Measurements from ENCODE around the gene SNX17. TPM values are rescaled to one million over a fixed set of nuclear protein-coding genes. Genes with fewer than 3 reads are reported as not detected.

Gene SNX17, protein sequence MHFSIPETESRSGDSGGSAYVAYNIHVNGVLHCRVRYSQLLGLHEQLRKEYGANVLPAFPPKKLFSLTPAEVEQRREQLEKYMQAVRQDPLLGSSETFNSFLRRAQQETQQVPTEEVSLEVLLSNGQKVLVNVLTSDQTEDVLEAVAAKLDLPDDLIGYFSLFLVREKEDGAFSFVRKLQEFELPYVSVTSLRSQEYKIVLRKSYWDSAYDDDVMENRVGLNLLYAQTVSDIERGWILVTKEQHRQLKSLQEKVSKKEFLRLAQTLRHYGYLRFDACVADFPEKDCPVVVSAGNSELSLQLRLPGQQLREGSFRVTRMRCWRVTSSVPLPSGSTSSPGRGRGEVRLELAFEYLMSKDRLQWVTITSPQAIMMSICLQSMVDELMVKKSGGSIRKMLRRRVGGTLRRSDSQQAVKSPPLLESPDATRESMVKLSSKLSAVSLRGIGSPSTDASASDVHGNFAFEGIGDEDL
- total RNA-seq: 100 to 1,000 TPM in 2 of 4 donors, 10 to 100 TPM in 2; 71.6 to 115 (median 102) TPM

DNA sequence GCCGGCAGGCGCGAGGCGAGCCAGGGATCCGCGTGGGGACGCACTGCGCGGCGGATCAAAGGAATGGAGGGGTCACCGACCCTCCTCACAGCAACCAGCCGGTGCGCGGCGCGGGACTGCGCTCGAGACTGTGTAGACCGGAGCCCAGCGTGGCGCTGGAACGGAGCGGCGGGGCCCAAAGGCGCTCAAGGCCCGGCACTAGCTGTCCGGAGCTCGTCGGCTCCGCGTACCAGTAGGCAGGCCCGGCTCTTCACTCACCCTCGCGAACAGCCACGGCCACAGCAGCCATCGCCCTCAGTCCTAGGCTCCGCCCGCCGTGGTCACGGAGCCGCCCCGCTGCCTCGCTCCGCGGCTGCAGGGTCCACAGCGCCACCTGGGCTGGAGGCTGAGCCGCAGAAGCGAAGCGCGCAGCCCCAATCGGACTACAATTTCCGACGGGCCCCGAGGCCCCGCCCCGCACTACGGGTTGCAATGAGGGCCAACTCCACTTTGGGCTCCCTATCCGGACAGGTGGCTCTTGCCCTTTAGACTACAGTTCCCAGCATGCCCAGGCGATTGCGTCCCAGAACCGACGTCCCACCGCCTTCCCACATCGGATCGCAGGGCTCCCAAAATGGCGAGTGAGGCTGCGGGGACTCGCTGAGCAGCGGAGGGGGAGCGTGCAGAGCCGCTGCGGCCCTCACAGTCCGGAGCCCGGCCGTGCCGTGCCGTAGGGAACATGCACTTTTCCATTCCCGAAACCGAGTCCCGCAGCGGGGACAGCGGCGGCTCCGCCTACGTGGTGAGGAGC is at the start of gene SNX17, which contains the start of gene EIF2B4:
Gene SNX17, plus strand, starts transcription at position 591 of the 790 bp plus-strand sequence. Its CDS starts 128 bp downstream, at position 719.
Gene EIF2B4, minus strand, starts transcription at position 313 of the 790 bp plus-strand sequence. Its CDS starts 24 bp downstream, at position 289.
- no peak for TF ChIP-seq CTCF (IDR thresholded peaks at IDR 0.05; ENCODE audit: low read depth)

GRCh38 chr2:27320958-27321543 is 49.4 kb upstream of the SNX17 start:
- TF ChIP-seq CTCF (IDR thresholded peaks at IDR 0.05; ENCODE audit: low read depth): no peak

DNA sequence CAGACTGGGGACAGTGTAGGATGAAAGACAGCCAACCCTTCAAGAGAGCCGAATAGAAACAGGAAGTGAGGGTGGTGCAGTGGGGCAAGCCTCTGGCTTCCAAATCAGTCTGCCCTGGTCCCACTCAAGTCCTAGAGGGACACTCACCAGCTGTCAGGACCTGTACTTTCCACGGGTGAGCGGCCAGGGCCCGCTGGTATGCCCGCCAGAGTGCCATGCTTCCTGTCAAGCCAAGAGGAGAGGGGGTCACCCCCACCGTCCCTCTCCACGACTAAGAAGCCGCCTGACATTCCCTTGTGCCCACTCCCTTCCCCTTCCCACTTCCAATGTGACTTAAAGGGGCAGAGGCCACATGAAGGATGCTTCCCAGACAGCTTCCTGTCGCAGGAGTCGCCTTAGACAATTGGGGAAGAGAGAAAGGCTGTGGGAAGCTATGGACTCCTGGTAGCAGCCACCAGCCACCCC is 48.1 kb upstream of the SNX17 start:
- no peak for TF ChIP-seq CTCF (IDR thresholded peaks at IDR 0.05; ENCODE audit: low read depth)

- no peak for TF ChIP-seq CTCF (IDR thresholded peaks at IDR 0.05; ENCODE audit: low read depth)
Measured at GRCh38 chr2:27322766-27323595, 47.4 kb upstream of the SNX17 start, which contains the start of gene MPV17. TSS of gene MPV17 (minus strand) at chr2:27323097. CDS start at chr2:27322517, 580 bp downstream.

DNA sequence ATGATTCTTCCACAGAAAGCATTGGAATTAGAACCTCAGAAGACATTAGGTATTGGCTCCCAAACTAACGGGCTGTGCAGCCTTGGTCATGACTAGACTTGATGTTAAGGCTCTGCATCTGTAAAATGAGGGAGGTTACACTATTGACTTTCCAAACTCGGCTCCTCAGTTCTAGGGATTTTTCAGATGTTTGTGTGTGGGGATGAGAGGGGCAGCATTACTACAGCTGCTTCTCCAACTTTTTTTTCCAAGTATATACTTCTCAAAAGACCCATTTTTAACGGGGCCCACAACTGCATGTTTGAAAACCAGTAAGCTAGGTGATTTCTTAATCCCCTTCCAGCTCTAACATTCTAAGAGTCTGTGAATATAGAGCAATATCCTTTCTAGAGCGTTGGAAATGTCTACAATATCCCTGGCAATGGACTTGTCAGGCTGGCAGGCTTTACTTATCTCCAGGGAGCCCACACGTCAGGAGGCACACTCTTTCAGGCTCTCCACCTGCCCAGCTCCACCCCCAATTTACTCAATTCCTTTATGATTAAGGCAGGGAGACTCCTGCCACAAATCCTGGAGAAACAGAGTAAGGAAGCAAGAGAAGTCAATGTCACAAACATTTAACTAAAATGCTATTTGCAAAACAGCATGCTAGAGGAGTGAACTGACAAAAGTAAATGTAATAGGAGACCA is 46.7 kb upstream of the SNX17 start:
- TF ChIP-seq CTCF (IDR thresholded peaks at IDR 0.05; ENCODE audit: low read depth): no peak

DNA sequence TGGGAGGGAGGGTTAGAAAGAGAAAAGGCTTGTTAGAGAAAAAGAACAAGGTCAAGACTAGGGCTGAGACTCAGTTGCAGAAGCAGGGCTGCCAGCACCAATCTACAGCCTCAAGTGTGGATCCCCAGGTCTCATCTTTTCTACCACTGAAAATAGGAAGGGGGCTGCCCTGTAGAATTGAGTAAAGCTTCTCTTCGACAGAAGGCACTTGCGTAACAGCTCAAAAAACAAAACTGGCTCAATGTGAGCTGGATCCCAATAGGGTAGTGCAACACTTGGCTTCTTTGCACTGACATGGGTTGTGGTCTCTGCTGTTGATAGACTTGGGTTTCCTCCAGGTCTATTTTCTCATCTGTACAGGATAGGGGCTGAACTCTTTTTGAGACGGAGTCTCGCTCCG is 45.7 kb upstream of the SNX17 start:
- TF ChIP-seq CTCF (IDR thresholded peaks at IDR 0.05; ENCODE audit: low read depth): no peak
